H4 (cell line): ENCODE results near the gene AGFG2. TPM values are rescaled to one million over a fixed set of nuclear protein-coding genes. Genes with fewer than 3 reads are reported as not detected.
"Not testable (repeated sequence)": the region's sequence is repeated elsewhere in the genome, so short reads cannot be mapped to it uniquely, and the experiment has no call there.

Experiments
- DNase-seq: peaks from one replicate; pipeline ENCODE4 v3.0.0-alpha.2; 2015; ENCODE audit warnings: low spot score
- total RNA-seq: library from RNA; depleted of rRNA; stranded (reverse); fragments of >200 nt; shearing (Covaris generic); gene quantifications from 2 replicates; pipeline ENCODE4 v1.2.3, GENCODE V29; 2014; rRNA removed

Gene AGFG2, protein sequence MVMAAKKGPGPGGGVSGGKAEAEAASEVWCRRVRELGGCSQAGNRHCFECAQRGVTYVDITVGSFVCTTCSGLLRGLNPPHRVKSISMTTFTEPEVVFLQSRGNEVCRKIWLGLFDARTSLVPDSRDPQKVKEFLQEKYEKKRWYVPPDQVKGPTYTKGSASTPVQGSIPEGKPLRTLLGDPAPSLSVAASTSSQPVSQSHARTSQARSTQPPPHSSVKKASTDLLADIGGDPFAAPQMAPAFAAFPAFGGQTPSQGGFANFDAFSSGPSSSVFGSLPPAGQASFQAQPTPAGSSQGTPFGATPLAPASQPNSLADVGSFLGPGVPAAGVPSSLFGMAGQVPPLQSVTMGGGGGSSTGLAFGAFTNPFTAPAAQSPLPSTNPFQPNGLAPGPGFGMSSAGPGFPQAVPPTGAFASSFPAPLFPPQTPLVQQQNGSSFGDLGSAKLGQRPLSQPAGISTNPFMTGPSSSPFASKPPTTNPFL
- total RNA-seq: 4.9 and 7.6 TPM in 2 replicates

DNA sequence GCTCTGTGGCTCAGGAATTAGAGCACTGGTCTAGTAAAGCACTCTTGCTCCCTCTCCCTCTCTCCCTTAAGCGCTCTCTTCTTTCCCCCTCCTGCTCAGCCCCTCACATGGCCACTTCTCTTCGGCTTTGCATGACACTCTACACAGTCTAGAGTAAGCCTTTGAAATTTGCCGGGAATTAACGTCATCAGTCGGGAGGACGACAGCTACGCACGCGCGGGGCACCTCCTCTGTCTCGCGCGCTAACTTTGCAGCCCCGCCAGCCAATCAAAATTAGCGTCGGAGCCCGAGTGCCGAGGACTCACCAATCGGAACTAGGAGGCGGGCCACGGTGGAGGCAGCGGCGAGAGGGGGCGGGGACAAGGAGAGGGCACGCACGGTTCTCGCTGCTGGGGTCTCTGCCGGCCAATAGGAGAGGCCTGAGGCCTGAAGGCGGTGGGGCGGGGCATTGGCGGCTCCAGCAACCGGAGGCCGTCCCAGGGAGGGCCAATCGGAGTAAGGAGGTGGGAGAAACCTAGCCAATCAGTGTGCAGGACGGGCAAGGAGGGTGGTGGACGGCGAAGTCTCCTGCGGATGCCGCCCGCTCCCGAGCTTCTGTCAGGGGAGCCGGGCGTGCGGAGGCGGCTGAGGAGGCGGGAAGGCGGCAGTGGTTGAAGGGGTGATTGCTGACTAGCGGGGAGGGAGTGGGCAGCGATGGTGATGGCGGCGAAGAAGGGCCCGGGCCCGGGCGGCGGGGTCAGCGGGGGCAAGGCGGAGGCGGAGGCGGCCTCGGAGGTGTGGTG lies at the start of gene AGFG2:
AGFG2 (plus strand) TSS at position 550 of the 782 bp plus-strand sequence; CDS start at position 694, 144 bp downstream.
- peak; percentile 100 for DNase-seq

DNA sequence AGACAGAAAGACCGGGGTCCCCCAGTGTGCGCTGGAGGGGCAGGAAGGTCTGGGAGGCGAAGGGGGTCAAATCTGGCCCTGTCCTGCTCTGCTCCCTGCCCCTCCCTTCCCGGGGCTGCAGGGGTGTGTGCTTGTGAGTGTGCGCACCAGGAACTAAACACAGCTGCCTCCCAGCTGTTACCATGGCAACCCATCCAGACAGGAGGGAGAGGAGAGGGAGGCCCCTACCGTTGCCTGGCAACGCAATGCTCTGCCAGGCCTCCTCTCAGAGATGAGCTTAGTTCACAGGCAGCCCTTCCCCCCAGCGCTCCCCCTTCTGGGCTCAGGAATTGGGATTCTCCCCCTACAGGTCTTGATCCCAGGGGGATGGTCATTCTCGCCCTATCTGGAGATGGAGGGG lies 49.2 kb upstream of the AGFG2 start:
- peak; percentile 90 for DNase-seq

DNA sequence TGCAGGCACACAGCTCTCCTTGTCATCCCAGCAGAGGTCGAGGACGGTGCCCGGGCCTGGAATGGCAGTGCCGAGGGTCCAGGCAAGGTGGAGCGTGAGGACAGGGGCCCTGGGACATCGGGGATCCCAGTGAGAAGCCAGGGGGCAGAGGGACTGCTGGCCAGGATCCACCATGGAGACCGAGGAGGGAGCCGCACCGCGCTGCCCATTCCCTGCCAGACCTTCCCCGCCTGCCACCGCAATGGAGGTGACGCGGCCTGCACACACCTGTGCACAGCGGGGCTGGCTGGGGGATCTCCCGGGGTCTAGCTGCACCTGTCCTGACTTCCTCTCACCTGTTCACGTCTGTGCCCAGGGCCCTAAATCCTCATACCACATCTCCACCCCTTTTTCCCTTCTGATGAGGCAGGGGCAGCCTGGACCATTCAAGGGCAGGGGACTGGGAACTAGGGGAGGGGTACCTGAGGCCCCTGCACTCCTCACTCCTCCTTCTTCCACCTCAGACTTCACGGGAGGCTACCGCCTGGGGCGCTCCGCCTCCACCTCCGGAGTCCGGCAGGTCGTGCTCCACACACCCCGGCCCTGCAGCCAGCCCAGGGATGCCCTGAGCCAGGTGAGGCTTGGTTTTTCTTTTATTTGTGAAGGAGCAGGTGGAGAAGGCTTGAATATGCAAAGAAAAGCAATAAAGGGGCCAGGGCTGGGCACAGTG lies 48.4 kb upstream of the AGFG2 start:
- DNase-seq: no peak

DNA sequence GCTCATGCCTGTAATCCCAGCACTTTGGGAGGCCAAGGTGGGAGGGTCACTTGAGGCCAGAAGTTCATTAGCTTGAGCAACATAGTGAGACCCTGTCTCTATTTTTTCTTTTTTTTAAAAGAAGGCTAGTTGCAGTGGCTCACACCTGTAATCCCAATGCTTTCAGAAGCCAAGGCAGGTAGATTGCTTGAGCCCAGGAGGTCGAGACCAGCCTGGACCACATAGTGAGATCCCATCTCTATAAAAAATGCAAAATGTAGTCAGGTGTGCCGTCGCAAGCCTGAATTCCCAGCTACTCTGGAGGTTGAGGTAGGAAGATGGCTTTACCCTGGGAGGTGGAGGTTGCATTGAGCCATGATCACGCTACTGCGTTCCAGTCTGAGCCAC lies 47.8 kb upstream of the AGFG2 start:
- no peak for DNase-seq

DNA sequence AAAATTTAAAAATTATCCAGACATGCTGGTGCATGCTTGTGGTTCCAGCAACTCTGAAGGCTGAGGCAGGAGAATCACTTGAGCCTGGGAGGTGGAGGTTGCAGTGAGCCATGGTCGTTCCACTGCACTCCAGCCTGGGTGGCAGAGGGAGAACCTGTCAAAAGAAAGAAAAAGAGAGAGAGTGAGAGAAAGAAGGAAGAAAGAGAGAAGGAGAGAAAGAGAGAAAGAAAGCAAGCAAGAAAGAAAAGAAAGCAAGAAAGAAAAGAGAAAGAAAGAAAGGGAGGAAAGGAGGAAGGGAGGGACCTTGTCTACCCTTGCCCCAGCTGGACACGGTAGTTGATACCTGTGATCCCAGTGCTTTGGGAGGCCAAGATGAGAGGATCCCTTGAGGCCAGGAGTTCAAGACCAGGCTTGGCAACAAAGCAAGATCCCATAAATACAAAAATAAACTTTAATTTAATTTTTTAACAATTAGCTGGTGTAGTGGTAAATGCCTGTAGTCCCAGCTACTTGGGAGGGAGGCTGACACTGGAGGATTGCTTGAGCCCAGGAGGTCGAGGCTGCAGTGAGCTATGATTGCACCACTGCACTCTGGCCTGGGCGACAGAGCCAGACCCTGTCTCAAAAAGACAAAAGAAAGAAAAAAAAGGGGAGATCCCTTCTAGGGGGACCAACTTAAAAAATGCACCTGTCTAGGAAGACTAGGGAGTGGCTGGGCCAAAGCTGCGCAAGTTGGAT lies 46.1 kb upstream of the AGFG2 start:
- no peak for DNase-seq

DNA sequence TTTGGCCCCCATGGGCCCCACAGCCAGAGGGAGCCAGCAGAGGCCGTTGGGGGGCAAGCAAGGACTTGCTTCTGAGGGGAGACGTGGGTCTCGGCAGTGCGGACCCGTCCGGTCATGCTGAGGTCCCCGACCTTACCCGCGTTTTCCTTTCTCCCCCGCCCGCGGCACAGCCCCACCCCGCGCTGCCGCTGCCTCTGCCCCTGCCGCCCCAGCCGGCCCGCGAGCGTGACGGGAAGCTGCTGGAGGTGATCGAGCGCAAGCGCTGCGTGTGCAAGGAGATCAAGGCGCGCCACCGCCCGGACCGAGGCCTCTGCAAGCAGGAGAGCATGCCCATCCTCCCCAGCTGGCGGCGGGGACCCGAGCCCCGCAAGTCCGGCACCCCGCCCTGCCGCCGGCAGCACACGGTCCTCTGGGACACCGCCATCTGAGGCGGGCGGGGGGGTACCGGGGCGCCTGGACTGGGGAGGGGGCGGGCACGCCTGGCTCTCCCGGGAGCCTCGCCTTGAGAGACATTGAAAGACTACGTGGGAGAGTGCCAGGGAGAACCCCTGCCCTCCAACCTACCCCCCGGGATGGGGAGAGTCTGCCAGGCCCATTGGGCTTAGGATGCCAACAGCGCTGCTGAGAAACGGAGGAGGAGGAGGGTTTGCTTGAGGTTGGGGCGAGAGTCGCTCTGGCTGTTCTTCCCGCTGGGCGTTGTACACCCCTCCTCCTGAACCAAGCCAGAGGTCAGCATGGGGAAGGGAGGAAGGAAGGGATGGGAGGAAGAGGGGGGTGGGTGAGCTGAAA lies 45.3 kb upstream of the AGFG2 start:
- no peak for DNase-seq

DNA sequence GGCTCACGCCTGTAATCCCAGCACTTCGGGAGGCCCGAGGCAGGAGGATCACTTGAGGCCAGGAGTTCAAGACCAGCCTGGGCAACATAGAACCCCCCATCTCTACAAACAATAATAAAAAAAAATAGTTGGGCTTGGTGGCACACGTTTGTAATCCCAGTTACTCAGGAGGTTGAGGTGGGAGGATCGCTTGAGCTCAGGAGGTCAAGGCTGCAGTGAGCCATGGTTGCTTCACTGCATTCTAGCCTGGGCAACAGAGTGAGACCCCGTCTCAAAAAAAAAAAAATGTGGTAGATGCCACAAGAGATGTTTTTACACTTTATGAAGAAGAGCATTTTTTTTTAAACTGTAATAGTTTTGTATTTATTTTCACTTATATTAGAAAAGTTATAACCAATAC lies 42.5 kb upstream of the AGFG2 start:
- DNase-seq: no peak

DNA sequence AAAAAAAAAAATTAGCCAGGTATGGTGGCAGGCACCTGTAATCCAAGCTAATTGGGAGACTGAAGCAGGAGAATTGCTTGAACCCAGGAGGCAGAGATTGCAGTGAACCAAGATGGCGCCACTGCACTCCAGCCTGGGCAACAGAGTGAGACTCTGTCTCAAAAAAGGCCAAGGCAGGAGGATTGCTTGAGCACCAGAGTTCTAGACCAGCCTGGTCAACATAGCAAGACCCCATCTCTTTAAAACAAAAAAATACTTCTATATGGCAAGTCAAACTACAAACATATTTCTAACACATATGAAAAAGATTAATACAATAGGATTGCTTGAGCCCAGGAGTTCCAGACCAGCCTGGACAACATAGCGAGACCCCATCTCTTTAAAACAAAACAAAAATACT lies 38.3 kb upstream of the AGFG2 start:
- not testable (repeated sequence) for DNase-seq

DNA sequence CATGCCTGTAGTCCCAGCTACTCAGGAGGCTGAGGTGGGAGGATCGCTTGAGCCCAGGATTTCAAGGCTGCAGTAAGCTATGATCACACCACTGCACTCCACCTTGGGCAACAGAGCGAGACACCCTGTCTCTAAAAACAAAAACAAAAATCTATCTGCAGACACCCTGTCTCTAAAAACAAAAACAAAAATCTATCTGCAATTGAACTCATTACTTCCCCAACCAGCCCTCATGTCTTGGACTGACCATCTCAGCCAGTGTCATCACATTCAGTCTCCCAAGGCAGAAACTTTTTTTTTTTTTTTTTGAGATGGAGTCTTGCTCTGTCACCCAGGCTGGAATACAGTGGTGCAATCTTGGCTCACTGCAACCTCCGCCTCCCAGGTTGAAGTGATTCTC lies 35.0 kb upstream of the AGFG2 start:
- DNase-seq: not testable (repeated sequence)

DNA sequence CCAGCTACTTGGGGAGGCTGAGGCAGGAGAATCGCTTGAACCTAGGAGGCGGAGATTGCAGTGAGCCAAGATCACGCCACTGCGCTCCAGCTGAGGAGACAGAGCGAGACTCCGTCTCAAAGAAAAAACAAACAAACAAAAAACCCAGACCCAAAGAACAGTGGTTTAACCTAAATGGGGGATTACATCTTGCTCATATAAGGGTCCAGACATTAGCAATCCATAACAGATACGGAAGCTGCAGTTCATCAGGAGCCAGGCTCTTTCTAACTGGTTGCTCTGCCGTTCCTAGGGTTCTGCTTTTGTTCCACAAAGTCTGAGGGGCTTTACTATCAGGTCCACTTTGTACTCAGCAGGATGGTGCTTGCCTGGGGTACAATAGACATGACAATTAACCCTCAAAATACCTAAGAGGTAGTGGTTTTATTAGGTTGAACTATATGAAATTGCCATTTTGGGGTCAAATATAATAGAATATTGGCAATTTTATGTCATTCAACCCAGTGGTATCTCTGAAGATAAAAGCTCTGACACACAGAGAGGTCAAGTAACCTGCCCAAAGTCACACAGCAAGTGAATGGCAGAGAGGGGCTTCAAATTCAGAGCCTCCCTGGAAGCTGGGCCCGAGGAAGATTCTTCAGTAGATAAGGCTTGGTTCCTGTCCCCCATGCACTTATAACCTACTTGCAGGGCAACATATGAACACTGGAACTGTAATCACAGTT lies 34.0 kb upstream of the AGFG2 start:
- no peak for DNase-seq

DNA sequence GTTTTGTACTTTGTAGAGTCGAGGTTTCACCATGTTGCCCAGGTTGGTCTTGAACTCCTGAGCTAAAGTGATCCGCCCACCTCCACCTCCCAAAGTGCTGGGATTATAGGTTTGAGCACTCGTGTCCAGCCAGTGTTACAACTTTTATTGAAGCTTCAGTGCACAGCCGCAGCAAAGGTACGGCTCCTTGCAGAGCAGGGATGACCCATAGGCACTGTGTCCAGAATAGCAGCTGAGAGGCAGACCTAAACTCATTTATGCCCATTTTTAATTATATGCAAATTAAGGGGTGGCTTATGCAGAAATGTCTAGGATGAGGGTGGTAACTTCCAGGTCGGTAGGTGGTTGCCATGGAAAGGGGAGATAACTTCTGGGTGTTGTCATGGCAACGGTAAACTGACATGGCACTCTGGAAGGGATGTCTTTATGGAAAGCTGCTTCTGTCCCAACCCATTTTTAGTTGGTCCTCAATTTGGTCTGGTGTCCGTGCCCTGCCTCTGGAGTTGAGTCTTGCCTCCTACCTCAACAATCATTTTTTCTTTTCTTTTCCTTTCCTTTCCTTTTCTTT lies 32.6 kb upstream of the AGFG2 start:
- DNase-seq: no peak

DNA sequence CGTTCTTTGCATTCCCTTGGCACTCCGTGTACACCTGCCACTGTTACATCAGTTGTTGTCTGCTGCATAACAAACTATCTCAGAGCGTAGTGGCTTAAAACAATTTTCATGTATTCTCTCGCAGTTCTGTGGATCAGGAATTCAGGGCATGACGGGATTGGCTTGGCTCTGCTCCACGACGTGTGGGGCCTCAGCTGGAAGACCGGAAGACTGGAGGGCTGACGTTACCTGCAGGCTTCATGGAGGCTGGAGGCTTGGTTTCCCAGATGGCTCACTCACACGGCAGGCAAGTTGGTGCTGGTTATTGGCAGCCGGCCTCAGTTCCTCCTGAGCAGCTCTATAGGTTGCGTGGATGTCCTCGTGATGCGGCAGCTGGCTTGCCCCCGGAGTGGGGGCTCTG lies 29.8 kb upstream of the AGFG2 start:
- peak; percentile 70 for DNase-seq

DNA sequence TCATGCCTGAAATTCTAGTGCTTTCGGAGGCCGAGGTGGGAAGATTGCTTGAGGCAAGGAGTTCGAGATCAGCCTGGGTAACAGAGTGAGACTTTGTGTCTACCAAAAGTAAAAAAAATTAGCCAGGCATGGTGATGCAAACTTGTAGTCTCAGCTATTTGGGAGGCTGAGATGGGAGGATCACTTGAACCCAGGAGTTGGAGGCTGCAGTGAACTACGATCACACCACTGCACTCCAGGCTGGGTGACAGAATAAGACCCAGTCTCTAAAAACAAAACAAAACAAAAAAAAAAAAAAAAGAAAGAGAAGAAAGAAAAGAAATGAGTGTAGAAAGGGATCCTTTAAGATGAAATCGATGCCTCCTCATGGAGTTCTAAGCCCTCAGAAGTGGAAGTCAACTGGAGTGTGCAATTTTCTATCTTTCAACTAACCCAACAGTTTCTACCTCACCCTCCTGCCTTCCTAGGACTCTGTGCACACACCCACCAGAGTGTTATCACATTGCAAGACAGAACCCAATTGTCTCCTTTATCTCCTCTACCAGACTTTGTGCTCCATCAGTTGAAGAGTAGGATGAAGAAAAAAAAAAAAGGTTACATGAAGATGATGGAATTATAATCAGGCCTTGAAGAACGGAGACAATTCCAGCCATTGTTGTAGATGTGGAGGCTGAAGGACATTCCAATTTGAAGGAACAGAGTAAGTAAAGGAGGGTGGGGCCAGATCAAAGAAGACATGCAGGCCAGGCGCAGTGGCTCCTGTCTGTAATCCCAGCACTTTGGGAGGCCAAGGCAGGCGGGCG lies 28.4 kb upstream of the AGFG2 start:
- no peak for DNase-seq

DNA sequence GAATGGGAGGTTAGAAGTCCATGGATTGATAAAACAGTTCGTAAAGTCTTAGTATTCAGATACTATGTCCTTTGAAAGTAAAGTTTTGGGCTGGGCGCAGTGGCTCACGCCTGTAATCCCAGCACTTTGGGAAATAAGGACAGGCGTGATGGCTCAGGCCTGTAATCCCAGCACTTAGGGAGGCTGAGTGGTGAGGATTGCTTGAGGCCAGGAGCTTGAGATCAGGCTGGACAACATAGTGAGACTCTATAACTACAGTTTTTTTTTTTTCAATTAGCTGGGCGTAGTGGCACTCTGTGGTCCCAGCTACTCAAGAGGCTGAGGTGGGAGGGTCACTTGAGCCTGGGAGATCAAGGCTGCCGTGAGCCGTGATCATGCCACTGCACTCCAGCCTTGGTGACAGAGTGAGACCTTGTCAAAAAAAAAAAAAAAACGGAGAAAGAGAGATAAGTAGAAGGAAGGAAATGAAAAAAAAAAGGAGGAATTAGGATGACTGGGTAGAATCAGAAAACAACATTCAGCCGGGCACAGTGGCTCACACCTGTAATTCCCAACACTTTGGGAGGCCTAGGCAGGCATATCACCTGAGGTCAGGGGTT lies 25.7 kb upstream of the AGFG2 start:
- no peak for DNase-seq

DNA sequence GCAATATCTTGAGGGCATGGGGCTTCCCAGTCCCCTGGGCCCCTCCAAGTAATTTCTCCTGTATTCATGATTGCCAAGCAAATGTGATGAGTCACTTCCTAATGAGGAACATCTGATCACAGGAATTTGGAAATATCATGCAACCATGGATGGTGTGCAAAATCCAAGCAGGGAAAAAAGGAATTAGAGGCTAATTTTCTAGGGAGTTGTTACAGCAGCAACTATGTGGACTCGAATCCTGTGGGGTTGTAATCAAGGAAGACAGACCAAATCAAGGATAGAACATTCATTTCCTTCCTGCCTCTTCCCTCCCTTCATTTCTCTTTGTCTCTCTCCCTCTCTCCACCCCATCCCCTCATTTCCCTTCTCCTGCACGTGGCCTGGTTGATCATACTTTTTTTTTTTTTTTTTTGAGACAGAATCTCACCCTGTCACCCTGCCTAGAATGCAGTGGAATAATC lies 23.9 kb upstream of the AGFG2 start:
- DNase-seq: peak; percentile 47

DNA sequence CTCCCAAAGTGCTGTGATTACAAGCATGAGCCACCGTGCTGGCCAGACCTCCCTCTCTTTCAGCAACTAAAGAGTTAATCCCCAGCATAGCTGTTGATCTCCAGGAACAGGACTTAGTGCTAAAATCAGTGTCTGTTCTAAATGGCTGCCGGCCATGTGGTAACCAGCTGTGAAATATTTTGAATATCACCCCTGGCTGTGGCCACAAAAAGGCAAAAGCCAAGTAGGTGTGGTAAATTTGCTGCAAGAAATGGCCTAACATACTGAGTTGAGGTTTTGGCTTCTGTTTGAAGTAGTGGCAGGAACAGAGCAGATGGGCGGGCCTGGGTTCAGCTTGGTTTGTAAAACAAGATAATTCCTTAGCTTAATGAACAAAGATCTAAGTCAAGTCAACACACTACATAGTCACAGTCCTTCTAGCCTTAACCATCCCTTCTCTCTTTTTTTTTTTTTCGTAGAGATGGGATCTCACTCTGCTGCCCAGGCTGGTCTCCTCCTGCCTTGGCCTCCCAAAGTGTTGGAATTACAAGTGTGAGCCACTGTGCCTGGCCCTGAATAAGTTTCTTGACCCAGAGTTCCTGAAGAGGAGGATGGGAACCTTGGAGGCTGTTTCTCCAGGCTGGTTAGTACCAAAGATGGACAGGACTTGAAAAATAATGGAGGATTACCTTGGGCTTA lies 22.7 kb upstream of the AGFG2 start:
- peak; percentile 97 for DNase-seq

DNA sequence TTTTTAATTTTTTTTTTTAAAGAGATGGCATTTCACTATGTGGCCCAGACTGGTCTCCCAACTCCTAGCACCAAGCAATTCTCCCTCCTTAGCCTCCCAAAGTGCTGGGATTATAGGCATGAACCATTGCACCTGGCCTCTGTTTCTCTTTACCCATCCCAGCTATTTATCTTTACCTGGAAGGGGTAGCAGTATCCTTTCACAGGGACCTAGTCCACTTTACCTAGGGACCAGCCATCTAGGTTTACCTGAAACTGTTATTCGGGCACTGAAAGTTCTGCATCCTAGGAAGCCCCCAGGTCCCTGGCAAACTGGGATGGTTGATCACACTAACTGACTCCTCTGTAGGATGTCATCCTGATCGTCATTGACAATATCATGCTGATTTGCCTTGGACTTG lies 21.7 kb upstream of the AGFG2 start:
- no peak for DNase-seq

DNA sequence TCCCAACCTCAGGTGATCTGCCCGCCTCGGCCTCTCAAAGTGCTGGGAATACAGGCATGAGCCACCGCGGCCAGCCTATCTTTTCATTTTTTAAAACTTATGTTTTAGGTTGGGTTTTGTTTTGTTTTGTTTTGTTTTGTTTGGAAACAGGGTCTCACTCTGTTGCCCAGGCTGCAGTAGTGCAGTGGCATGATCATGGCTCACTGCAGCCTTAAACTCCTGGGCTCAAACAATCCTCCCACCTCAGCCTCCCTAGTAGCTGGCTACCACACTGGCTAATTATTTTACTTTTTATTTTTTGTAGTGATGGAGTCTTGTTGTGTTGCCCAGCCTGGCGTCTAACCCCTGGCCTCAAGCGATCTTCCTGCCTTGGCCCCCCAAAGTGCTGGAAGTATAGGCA lies 19.4 kb upstream of the AGFG2 start:
- no peak for DNase-seq
